HCT116 (cell line): ENCODE results near the gene HOMER2. TPM values are rescaled to one million over a fixed set of nuclear protein-coding genes. Genes with fewer than 3 reads are reported as not detected.
"Not testable (repeated sequence)": the region's sequence is repeated elsewhere in the genome, so short reads cannot be mapped to it uniquely, and the experiment has no call there.

ENCODE experiments used
- ATAC-seq: fragments of 200-7000 bp; cut with Tn5 transposase; 2 replicates; pipeline ENCODE4 v1.9.1; 2020; ENCODE audit warnings: mild to moderate bottlenecking, moderate library complexity
- Bru-seq: library from RNA; stranded (reverse); fragments of 400-500 nt; gene quantifications from one replicate; lab custom pipeline; 2021; lab: Mats Ljungman, UMichigan
- BruChase-seq, 2 experiments: library from RNA; stranded (reverse); fragments of 400-500 nt; gene quantifications; one replicate each; lab custom pipeline; 2021; lab: Mats Ljungman, UMichigan
- BruUV-seq: library from RNA; stranded (reverse); fragments of 400-500 nt; replicated peaks from 2 replicates; lab custom pipeline; 2021; lab: Mats Ljungman, UMichigan
- CTCF ChIA-PET: fragments of 300-600 bp; sonication (Branson Sonifier 250); formaldehyde crosslinking; loops from one replicate; lab custom pipeline; 2021; ENCODE audit warnings: antibody characterized with exemption; lab: Charles Lee
- POLR2A ChIA-PET: fragments of 300-600, 350-600 bp; sonication (Branson Sonifier 250); formaldehyde crosslinking; loops from one replicate; lab custom pipeline; 2021; ENCODE audit warnings: antibody characterized with exemption; lab: Charles Lee
- RAD21 ChIA-PET, 2 experiments: fragments of 300-600 bp; sonication (Branson Sonifier 250); formaldehyde crosslinking; loops; one replicate each; lab custom pipeline; 2023; ENCODE audit warnings: low total read pairs in 2 of 2; ENCODE audit not compliant: uncharacterized antibody in 2 of 2, unreplicated experiment in 2 of 2, low non-redundant PET in 1 of 2; lab: Charles Lee
- DNase-seq: peaks from one replicate; pipeline ENCODE4 v3.0.0-alpha.2; 2010; ENCODE audit warnings: low read depth, low spot score
- H2AFZ ChIP-seq: fragments of 200-600 bp; shearing (Covaris generic), sonication (generic); 2 replicates; pipeline ENCODE4 v1.6.1; 2017; ENCODE audit warnings: low read depth, mixed run types, mixed read lengths, antibody characterized with exemption, low read length; ENCODE audit not compliant: poor library complexity, severe bottlenecking
- H3K27ac ChIP-seq: 2 replicates; pipeline ENCODE4 v1.5.1; 2012; ENCODE audit warnings: low read depth, low read length
- H3K27me3 ChIP-seq: fragments of 200-600 bp; sonication (generic); 2 replicates; pipeline ENCODE4 v1.6.1; 2016; ENCODE audit warnings: mixed run types, low read length, mixed read lengths; ENCODE audit not compliant: insufficient read depth
- H3K36me3 ChIP-seq, 2 experiments: fragments of 200-500 bp in 1 of 2; fragments of 200-600 bp in 1 of 2; sonication (Bioruptor generic) in 1 of 2; sonication (generic) in 1 of 2; 2 replicates each; pipeline versions ENCODE4 v1.5.1 to v1.6.1; 2014 to 2016; ENCODE audit warnings: low read length in 2 of 2, inconsistent platforms in 1 of 2, mixed read lengths in 1 of 2, mixed run types in 1 of 2; ENCODE audit not compliant: insufficient read depth in 2 of 2, control insufficient read depth in 1 of 2
- H3K4me1 ChIP-seq, 2 experiments: fragments of 200-600 bp in 1 of 2; sonication (generic) in 1 of 2; 2 replicates each; pipeline versions ENCODE4 v1.5.1 to v1.6.1; 2012 to 2017; ENCODE audit warnings: low read length in 2 of 2, inconsistent platforms in 1 of 2, mild to moderate bottlenecking in 1 of 2, mixed read lengths in 1 of 2, mixed run types in 1 of 2, moderate library complexity in 1 of 2; ENCODE audit not compliant: insufficient read depth in 2 of 2, control insufficient read depth in 1 of 2
- H3K4me2 ChIP-seq: fragments of 200-600 bp; sonication (generic); 2 replicates; pipeline ENCODE4 v1.6.1; 2017; ENCODE audit warnings: mixed run types, low read length, mixed read lengths
- H3K4me3 ChIP-seq, 2 experiments: fragments of 200-600 bp in 1 of 2; sonication (generic) in 1 of 2; replicated peaks in 1 of 2; 2 replicates each; pipeline ENCODE4 v1.5.1; 2011 to 2016; ENCODE audit warnings: low read length in 2 of 2, control low read depth in 1 of 2, low read depth in 1 of 2, mild to moderate bottlenecking in 1 of 2, mixed read lengths in 1 of 2, mixed run types in 1 of 2
- H3K79me2 ChIP-seq: fragments of 200-600 bp; sonication (generic); 2 replicates; pipeline ENCODE4 v1.6.1; 2017; ENCODE audit warnings: mild to moderate bottlenecking, mixed run types, low read length, moderate library complexity, mixed read lengths; ENCODE audit not compliant: insufficient read depth
- H3K9ac ChIP-seq: fragments of 200-600 bp; sonication (generic); 2 replicates; pipeline ENCODE4 v1.6.1; 2016; ENCODE audit warnings: low read length, mixed read lengths
- H3K9me2 ChIP-seq: fragments of 200-600 bp; sonication (generic), shearing (Covaris generic); 2 replicates; pipeline ENCODE4 v1.6.1; 2017; ENCODE audit warnings: mixed run types, mild to moderate bottlenecking, moderate library complexity; ENCODE audit not compliant: insufficient read depth
- H3K9me3 ChIP-seq, 2 experiments: fragments of 200-500 bp in 1 of 2; fragments of 200-600 bp in 1 of 2; sonication (Bioruptor generic) in 1 of 2; sonication (generic) in 1 of 2; 2 replicates each; pipeline ENCODE4 v1.6.1; 2014 to 2017; ENCODE audit warnings: low read length in 2 of 2, mixed read lengths in 2 of 2, inconsistent platforms in 1 of 2, low read depth in 1 of 2, mild to moderate bottlenecking in 1 of 2, mixed run types in 1 of 2, moderate library complexity in 1 of 2; ENCODE audit not compliant: control insufficient read depth in 1 of 2, insufficient read depth in 1 of 2
- H4K20me1 ChIP-seq: fragments of 200-600 bp; sonication (generic), shearing (Covaris generic); 2 replicates; pipeline ENCODE4 v1.6.1; 2017; ENCODE audit warnings: mixed run types, mild to moderate bottlenecking, moderate library complexity; ENCODE audit not compliant: insufficient read depth
- CBX3 ChIP-seq: IDR thresholded peaks from 2 replicates; pipeline ENCODE4 v1.6.1; 2012; ENCODE audit warnings: low read depth
- EGR1 ChIP-seq: IDR thresholded peaks from 2 replicates; pipeline ENCODE4 v1.6.1; 2012; ENCODE audit warnings: low read depth
- EZH2phosphoT487 ChIP-seq: fragments of 200-600 bp; IDR thresholded peaks from 2 replicates; pipeline ENCODE4 v1.6.1; 2018; ENCODE audit warnings: antibody characterized with exemption, borderline replicate concordance
- FOSL1 ChIP-seq: IDR thresholded peaks from 2 replicates; pipeline ENCODE4 v1.6.1; 2012; ENCODE audit warnings: low read depth
- JUND ChIP-seq: IDR thresholded peaks from 2 replicates; pipeline ENCODE4 v1.6.1; 2012
- POLR2A ChIP-seq: IDR thresholded peaks from 2 replicates; pipeline ENCODE4 v1.7.0; 2011; ENCODE audit warnings: borderline replicate concordance; ENCODE audit not compliant: insufficient read depth, insufficient read length; ENCODE audit errors: extremely low read depth
- POLR2AphosphoS5 ChIP-seq: IDR thresholded peaks from 2 replicates; pipeline ENCODE4 v1.6.1; 2011; ENCODE audit warnings: mild to moderate bottlenecking, low read depth, low read length, moderate library complexity
- RAD21 ChIP-seq: IDR thresholded peaks from 2 replicates; pipeline ENCODE4 v1.6.1; 2012; ENCODE audit warnings: low read depth, mild to moderate bottlenecking
- ZFX ChIP-seq: fragments of 450-650 bp; IDR thresholded peaks from 2 replicates; pipeline ENCODE4 v1.6.1; 2017
- ZNF274 ChIP-seq: fragments of 200-500 bp; sonication (Bioruptor generic); IDR thresholded peaks from 2 replicates; pipeline ENCODE4 v1.6.1; 2014; ENCODE audit warnings: mild to moderate bottlenecking, low read depth, low read length, inconsistent platforms
- intact Hi-C: fragments of 100-400 bp; cut with micrococcal nuclease; formaldehyde crosslinking; loops from 2 replicates; pipeline ENCODE4 v1.10.0; 2022
- long read RNA-seq: library from polyadenylated mRNA; unstranded; transcript quantifications from one replicate; pipeline ENCODE4 v2.0.0, GENCODE V29; 2021; ENCODE audit not compliant: unreplicated experiment
- polyA plus RNA-seq: library from polyadenylated mRNA; unstranded; fragments of >200 nt; gene quantifications from 2 replicates; pipeline ENCODE4 v1.2.1, GENCODE V29; 2012; ENCODE audit warnings: missing spikeins
- total RNA-seq: library from RNA; stranded (reverse); gene quantifications from one replicate; pipeline ENCODE4 v1.2.1, GENCODE V29; 2021; ENCODE audit not compliant: unreplicated experiment
- TF ChIP-seq, protein P1 (sequence below), 3 experiments: fragments of 200-600 bp in 1 of 3; sonication (generic) in 1 of 3; IDR thresholded peaks in 2 of 3; conservative IDR thresholded peaks in 1 of 3; 2 replicates each; pipeline ENCODE4 v1.5.1; 2012 to 2017; ENCODE audit warnings: low read depth in 2 of 3, low read length in 2 of 3, antibody characterized with exemption in 1 of 3, borderline replicate concordance in 1 of 3, control low read depth in 1 of 3, mild to moderate bottlenecking in 1 of 3, mixed read lengths in 1 of 3, mixed run types in 1 of 3, moderate library complexity in 1 of 3; ENCODE audit not compliant: insufficient read depth in 1 of 3
- TF ChIP-seq, protein P2 (sequence below): IDR thresholded peaks from 2 replicates; pipeline ENCODE4 v1.6.1; 2011; ENCODE audit warnings: mild to moderate bottlenecking, low read length, moderate library complexity; ENCODE audit not compliant: insufficient replicate concordance; ENCODE audit errors: extremely low read depth

HOMER2 gene
- total RNA-seq (3.9 TPM), Bru-seq, nascent RNA (percentile 35 among the genes with signal in this experiment), BruChase-seq, experiment 1, labeled RNA remaining after a 6-hour chase (percentile 42 among the genes with signal in this experiment), BruChase-seq, experiment 2, labeled RNA remaining after a 2-hour chase (percentile 37 among the genes with signal in this experiment)
- 2.0 and 5.4 TPM in 2 replicates for polyA plus RNA-seq
- long read RNA-seq, partial matches to known transcripts: 0 of 1 reads
- long read RNA-seq, other reads (novel, unspliced or antisense): 0 of 1 reads

- Histone ChIP-seq H3K27ac (no peak within 1 kb of the TSS), H3K79me2 (no peaks in the 10 kb centered on the region), H3K9me2 (no peaks in the 10 kb centered on the region), H2AFZ (no peak within 1 kb of the TSS), H3K27me3 (no peaks in the 10 kb centered on the region), H3K4me3 (no peak within 1 kb of the TSS), H3K4me1 (no peaks in the 10 kb centered on the region), H3K4me2 (no peak within 1 kb of the TSS), H3K36me3 (no peaks in the 10 kb centered on the region), H4K20me1 (no peaks in the 10 kb centered on the region), H3K9me3 (no peaks in the 10 kb centered on the region), H3K9ac (no peak within 1 kb of the TSS)
- ChIA-PET RAD21 (no interaction called here), POLR2A (no interaction called here), CTCF (no interaction called here)
- TF ChIP-seq FOSL1 (no peak), EGR1 (no peak), POLR2A (no peak), POLR2AphosphoS5 (no peak), ZFX (no peak), JUND (no peak), CBX3 (no peak), RAD21 (no peak), ZNF274 (no peak), EZH2phosphoT487 (no peak)
- TF ChIP-seq, protein P1, sequence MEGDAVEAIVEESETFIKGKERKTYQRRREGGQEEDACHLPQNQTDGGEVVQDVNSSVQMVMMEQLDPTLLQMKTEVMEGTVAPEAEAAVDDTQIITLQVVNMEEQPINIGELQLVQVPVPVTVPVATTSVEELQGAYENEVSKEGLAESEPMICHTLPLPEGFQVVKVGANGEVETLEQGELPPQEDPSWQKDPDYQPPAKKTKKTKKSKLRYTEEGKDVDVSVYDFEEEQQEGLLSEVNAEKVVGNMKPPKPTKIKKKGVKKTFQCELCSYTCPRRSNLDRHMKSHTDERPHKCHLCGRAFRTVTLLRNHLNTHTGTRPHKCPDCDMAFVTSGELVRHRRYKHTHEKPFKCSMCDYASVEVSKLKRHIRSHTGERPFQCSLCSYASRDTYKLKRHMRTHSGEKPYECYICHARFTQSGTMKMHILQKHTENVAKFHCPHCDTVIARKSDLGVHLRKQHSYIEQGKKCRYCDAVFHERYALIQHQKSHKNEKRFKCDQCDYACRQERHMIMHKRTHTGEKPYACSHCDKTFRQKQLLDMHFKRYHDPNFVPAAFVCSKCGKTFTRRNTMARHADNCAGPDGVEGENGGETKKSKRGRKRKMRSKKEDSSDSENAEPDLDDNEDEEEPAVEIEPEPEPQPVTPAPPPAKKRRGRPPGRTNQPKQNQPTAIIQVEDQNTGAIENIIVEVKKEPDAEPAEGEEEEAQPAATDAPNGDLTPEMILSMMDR (IDR thresholded peaks at IDR 0.05 in 2 of 3, conservative IDR thresholded peaks at IDR 0.05 in 1 of 3; ENCODE audit: borderline replicate concordance in 1 of 3, insufficient read depth in 1 of 3, low read depth in 2 of 3, low read length in 2 of 3): no peak
- TF ChIP-seq, protein P2, sequence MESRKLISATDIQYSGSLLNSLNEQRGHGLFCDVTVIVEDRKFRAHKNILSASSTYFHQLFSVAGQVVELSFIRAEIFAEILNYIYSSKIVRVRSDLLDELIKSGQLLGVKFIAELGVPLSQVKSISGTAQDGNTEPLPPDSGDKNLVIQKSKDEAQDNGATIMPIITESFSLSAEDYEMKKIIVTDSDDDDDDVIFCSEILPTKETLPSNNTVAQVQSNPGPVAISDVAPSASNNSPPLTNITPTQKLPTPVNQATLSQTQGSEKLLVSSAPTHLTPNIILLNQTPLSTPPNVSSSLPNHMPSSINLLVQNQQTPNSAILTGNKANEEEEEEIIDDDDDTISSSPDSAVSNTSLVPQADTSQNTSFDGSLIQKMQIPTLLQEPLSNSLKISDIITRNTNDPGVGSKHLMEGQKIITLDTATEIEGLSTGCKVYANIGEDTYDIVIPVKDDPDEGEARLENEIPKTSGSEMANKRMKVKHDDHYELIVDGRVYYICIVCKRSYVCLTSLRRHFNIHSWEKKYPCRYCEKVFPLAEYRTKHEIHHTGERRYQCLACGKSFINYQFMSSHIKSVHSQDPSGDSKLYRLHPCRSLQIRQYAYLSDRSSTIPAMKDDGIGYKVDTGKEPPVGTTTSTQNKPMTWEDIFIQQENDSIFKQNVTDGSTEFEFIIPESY: no peak
- DNase-seq (no peak), ATAC-seq (no peak)
- no TSS peak for BruUV-seq
- intact Hi-C loops: no loop called here
Observed at GRCh38 chr15:82952158-82953081, at the start of gene HOMER2. HOMER2 (minus strand) TSS chr15:82952720; CDS start chr15:82952535, 185 bp downstream.

GRCh38 chr15:83000672-83001031, 48.1 kb upstream of the HOMER2 start:
- H3K9ac ChIP-seq, H3K4me3 ChIP-seq, H3K4me2 ChIP-seq, H3K36me3 ChIP-seq, RAD21 ChIA-PET, H3K9me3 ChIP-seq, H3K27me3 ChIP-seq, DNase-seq, H3K79me2 ChIP-seq, POLR2A ChIA-PET, H3K9me2 ChIP-seq, H2AFZ ChIP-seq, H4K20me1 ChIP-seq, BruUV-seq, H3K27ac ChIP-seq, H3K4me1 ChIP-seq: not testable (repeated sequence)
- CTCF ChIA-PET: interaction anchor here (1.2 to 1.8 kb wide), 2 partner anchors 11 to 151 kb away, joined by 3 to 10 read pairs; partner anchors contain the start of gene C15orf40
- intact Hi-C loops: loop anchor here (2.0 to 10.0 kb wide), 2 partner anchors 152 to 466 kb away; no protein-coding TSS in a partner anchor
- peak; percentile 29; the same call in 1 of the 2 replicates for ATAC-seq
